NCI-H1105 treated with DMSO at 0.1 percent for 48 hours (cell line): ENCODE measurements around the gene CDKN2AIP.
"Not testable (repeated sequence)": the region's sequence is repeated elsewhere in the genome, so short reads cannot be mapped to it uniquely, and the experiment has no call there.

Source experiments
- DNase-seq: peaks from one replicate; lab custom pipeline; 2025; lab: John Stamatoyannopoulos, UW

The CDKN2AIP gene

GRCh38 chr4:183413234-183414200 is 30.9 kb upstream of the CDKN2AIP start:
- no peak for DNase-seq

- DNase-seq: no peak
Measured at GRCh38 chr4:183416879-183417755, 27.3 kb upstream of the CDKN2AIP start.

- no peak for DNase-seq
Measured at GRCh38 chr4:183422962-183423631, 21.3 kb upstream of the CDKN2AIP start.

GRCh38 chr4:183424109-183424744 is 20.2 kb upstream of the CDKN2AIP start:
- DNase-seq: no peak

GRCh38 chr4:183426507-183426906 is 17.9 kb upstream of the CDKN2AIP start:
- DNase-seq: no peak

GRCh38 chr4:183429489-183429888 is 14.9 kb upstream of the CDKN2AIP start:
- DNase-seq: no peak

- DNase-seq: no peak
Measured at GRCh38 chr4:183430317-183430993, 14.0 kb upstream of the CDKN2AIP start.

- DNase-seq: no peak
Measured at GRCh38 chr4:183430994-183431347, 13.5 kb upstream of the CDKN2AIP start.

GRCh38 chr4:183431614-183432013 is 12.8 kb upstream of the CDKN2AIP start:
- no peak for DNase-seq

- DNase-seq: not testable (repeated sequence)
Measured at GRCh38 chr4:183433183-183433582, 11.3 kb upstream of the CDKN2AIP start.

- DNase-seq: no peak
Measured at GRCh38 chr4:183434264-183434663, 10.2 kb upstream of the CDKN2AIP start.

- no peak for DNase-seq
Measured at GRCh38 chr4:183434666-183435190, 9.7 kb upstream of the CDKN2AIP start.

GRCh38 chr4:183435803-183436202 is 8.6 kb upstream of the CDKN2AIP start:
- no peak for DNase-seq

- DNase-seq: no peak
Measured at GRCh38 chr4:183436417-183436816, 8.0 kb upstream of the CDKN2AIP start.

GRCh38 chr4:183437452-183437851 is 7.0 kb upstream of the CDKN2AIP start:
- no peak for DNase-seq

- DNase-seq: no peak
Measured at GRCh38 chr4:183438458-183439113, 5.8 kb upstream of the CDKN2AIP start.

GRCh38 chr4:183441276-183441675 is 3.2 kb upstream of the CDKN2AIP start:
- no peak for DNase-seq

GRCh38 chr4:183443655-183444213 is 702 bp upstream of the CDKN2AIP start:
- DNase-seq: peak; percentile 53

GRCh38 chr4:183445097-183445428 is 627 bp downstream of the CDKN2AIP start:
- DNase-seq: peak; percentile 17

- DNase-seq: no peak
Measured at GRCh38 chr4:183447646-183448045, 3.2 kb downstream of the CDKN2AIP start.
